Activated naive CD4-positive, alpha-beta T cell treated with anti-CD3 and anti-CD28 coated beads for 36 hours (primary cell): ENCODE data around the gene SMC4. TPM values are rescaled to one million over a fixed set of nuclear protein-coding genes. Genes with fewer than 3 reads are reported as not detected.

Source experiments
- CTCF ChIA-PET: fragments of 350-600 bp; sonication (Branson Sonifier 250); formaldehyde crosslinking; loops from one replicate; lab custom pipeline; 2021; ENCODE audit warnings: antibody characterized with exemption; lab: Charles Lee
- DNase-seq: peaks from one replicate; pipeline ENCODE4 v3.0.0-alpha.2; 2020
- H3K27ac Mint-ChIP-seq: one replicate; pipeline ENCODE4 v1.8.0; 2021; ENCODE audit warnings: mild to moderate bottlenecking, mixed read lengths
- H3K27me3 Mint-ChIP-seq: one replicate; pipeline ENCODE4 v1.8.0; 2021; ENCODE audit warnings: low read depth, mixed read lengths
- H3K36me3 Mint-ChIP-seq: one replicate; pipeline ENCODE4 v1.8.0; 2021; ENCODE audit warnings: low read depth, mixed read lengths
- H3K4me1 Mint-ChIP-seq: one replicate; pipeline ENCODE4 v1.8.0; 2021; ENCODE audit warnings: low read depth, mixed read lengths
- H3K4me3 Mint-ChIP-seq: one replicate; pipeline ENCODE4 v1.8.0; 2021; ENCODE audit warnings: mild to moderate bottlenecking, moderate library complexity, mixed read lengths
- H3K9me3 Mint-ChIP-seq: one replicate; pipeline ENCODE4 v1.8.0; 2021; ENCODE audit warnings: mixed read lengths
- intact Hi-C: fragments of 100-400 bp; cut with micrococcal nuclease; formaldehyde crosslinking; loops from one replicate; pipeline ENCODE4 v1.15.1; 2023
- total RNA-seq, 2 experiments: library from RNA; stranded (reverse); gene quantifications; one replicate each; pipeline ENCODE4 v1.2.3, GENCODE V29; 2021

The SMC4 gene
- total RNA-seq, 2 experiments from 2014 or later, result 187 to 191 TPM

GRCh38 chr3:160471892-160472291, 72.4 kb downstream of the SMC4 start:
- Mint-ChIP-seq H3K27me3 (peaks cover 17% of the 10 kb centered on the region), H3K4me3 (no peak overlapping the region), H3K9me3 (peaks cover 20% of the 10 kb centered on the region), H3K27ac (no peak overlapping the region), H3K36me3 (peaks cover 5% of the 10 kb centered on the region), H3K4me1 (no peaks in the 10 kb centered on the region)
- no peak for DNase-seq
- CTCF ChIA-PET, result interaction anchor here (0.6 kb wide), 1 partner anchor 58 kb away, joined by 8 read pairs; no protein-coding TSS in a partner anchor
- intact Hi-C loops, result no loop called here

GRCh38 chr3:160472344-160472743, 72.9 kb downstream of the SMC4 start:
- Mint-ChIP-seq H3K4me3 (no peak overlapping the region), H3K4me1 (no peaks in the 10 kb centered on the region)
- CTCF ChIA-PET, result interaction anchor here (0.6 kb wide), 1 partner anchor 59 kb away, joined by 8 read pairs; no protein-coding TSS in a partner anchor

GRCh38 chr3:160473221-160473620, 73.8 kb downstream of the SMC4 start:
- H3K36me3 Mint-ChIP-seq, result peaks cover 5% of the 10 kb centered on the region
- H3K27me3 Mint-ChIP-seq, result peaks cover 17% of the 10 kb centered on the region
- no peaks in the 10 kb centered on the region for H3K4me1 Mint-ChIP-seq
- no peak overlapping the region for H3K4me3 Mint-ChIP-seq
- H3K9me3 Mint-ChIP-seq, result peaks cover 20% of the 10 kb centered on the region
- DNase-seq, result no peak
- intact Hi-C loops, result no loop called here
- CTCF ChIA-PET, result no interaction called here
- no peak overlapping the region for H3K27ac Mint-ChIP-seq

More at GRCh38 chr3:160472344-160472743, 72.9 kb downstream of the SMC4 start:
- intact Hi-C loops, result no loop called here
- no peak overlapping the region for H3K27ac Mint-ChIP-seq
- H3K27me3 Mint-ChIP-seq, result peaks cover 17% of the 10 kb centered on the region
- H3K36me3 Mint-ChIP-seq, result peaks cover 5% of the 10 kb centered on the region
- H3K9me3 Mint-ChIP-seq, result peaks cover 20% of the 10 kb centered on the region
- no peak for DNase-seq

DNA sequence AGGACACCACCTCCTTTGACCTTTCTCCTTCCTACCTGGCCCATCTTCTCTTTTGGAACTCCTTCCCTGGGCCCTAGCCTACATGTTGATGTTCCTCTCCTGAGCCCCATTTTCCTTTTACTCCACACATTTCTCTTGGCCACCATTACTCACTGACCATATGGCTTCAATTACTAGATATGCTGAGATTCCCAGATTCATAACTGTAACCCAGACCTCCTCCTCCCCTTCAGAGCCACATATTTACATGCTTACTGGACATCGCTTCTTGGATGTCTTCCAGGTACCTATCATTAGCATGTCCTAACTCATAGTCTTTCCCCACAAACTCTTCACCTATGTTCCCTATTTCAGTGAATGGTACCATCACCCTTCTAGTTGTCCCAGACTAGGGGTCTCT, 74.5 kb downstream of the SMC4 start:
- DNase-seq, result no peak
- Mint-ChIP-seq H3K36me3 (peaks cover 5% of the 10 kb centered on the region), H3K4me1 (no peaks in the 10 kb centered on the region), H3K27ac (no peak overlapping the region), H3K9me3 (peaks cover 20% of the 10 kb centered on the region), H3K4me3 (no peak overlapping the region), H3K27me3 (peaks cover 15% of the 10 kb centered on the region)
- intact Hi-C loops, result no loop called here
- CTCF ChIA-PET, result no interaction called here

DNA sequence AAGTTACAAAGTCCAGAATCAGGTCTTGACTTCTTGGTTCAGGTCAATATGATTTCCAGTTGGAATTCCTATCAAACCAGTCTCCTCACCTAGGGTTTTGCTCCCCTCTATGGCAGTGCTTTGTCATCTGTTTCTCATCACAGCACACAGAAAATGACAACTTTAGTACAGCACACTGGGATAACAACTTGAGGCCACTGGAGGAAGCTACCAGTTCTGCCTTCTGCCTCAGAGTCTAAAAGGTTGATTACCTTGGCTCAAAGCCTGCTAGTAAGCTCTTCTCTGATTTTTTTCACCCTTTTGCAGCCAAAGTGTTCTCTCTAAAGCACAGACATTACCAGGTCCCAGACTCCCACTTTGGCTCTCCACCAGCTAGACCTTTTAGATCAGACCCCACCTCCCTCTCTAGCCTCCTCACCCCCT, 75.0 kb downstream of the SMC4 start:
- H3K4me3 Mint-ChIP-seq, result no peak overlapping the region
- H3K36me3 Mint-ChIP-seq, result peaks cover 5% of the 10 kb centered on the region
- no peak overlapping the region for H3K27ac Mint-ChIP-seq
- intact Hi-C loops, result no loop called here
- CTCF ChIA-PET, result no interaction called here
- H3K9me3 Mint-ChIP-seq, result peaks cover 17% of the 10 kb centered on the region
- H3K27me3 Mint-ChIP-seq, result peaks cover 15% of the 10 kb centered on the region
- no peak for DNase-seq
- no peaks in the 10 kb centered on the region for H3K4me1 Mint-ChIP-seq

DNA sequence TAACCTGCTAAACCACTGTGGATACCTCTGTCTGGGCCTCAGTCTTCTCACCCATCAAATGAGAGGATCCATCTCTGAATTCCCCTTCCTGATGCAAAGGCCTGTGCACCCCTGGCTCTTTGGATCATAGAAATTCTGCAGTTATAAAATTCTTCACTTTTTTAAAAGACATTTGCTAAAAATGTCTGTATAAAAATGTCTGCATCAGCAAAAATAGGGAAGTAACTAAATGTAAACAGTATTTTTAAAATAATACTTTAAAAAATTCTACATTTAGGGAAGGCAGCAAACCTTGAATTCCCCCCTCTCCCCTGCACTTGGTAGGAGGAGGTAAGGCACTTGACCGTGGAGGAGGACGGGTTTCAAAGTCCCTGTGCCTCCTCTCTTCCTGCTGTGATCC, 75.7 kb downstream of the SMC4 start:
- H3K4me1 Mint-ChIP-seq, result no peaks in the 10 kb centered on the region
- peaks cover 12% of the 10 kb centered on the region for H3K27me3 Mint-ChIP-seq
- H3K4me3 Mint-ChIP-seq, result no peak overlapping the region
- DNase-seq, result no peak
- intact Hi-C loops, result no loop called here
- peaks cover 10% of the 10 kb centered on the region for H3K9me3 Mint-ChIP-seq
- CTCF ChIA-PET, result no interaction called here
- H3K36me3 Mint-ChIP-seq, result no peaks in the 10 kb centered on the region
- no peak overlapping the region for H3K27ac Mint-ChIP-seq

- intact Hi-C loops, result no loop called here
- CTCF ChIA-PET, result no interaction called here
- Mint-ChIP-seq H3K36me3 (no peaks in the 10 kb centered on the region), H3K4me1 (no peaks in the 10 kb centered on the region), H3K9me3 (peaks cover 5% of the 10 kb centered on the region), H3K27ac (no peak overlapping the region), H3K27me3 (peaks cover 13% of the 10 kb centered on the region), H3K4me3 (no peak overlapping the region)
- no peak for DNase-seq
These were observed 76.4 kb downstream of the SMC4 start for GRCh38 chr3:160475884-160476283.

DNA sequence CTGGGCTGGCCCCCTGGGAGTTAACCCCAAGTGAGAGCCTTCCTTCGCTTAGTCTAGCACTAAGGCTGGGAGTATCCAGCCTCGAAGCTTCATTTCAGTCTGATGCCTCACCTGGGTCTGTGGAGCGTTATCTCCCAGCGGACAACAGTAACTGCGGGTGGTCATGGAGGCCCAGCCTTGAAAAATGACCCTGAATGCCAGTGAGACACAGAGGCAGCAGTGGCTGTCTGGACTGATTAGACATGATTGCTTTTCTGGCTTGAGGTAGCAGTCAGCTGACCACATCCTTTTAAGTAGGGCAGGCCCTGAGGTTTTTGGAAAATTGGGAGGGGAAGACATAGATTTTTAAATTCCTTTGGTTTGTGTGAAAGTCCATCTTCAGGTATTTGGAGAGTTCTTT, 78.3 kb downstream of the SMC4 start:
- intact Hi-C loops, result no loop called here
- Mint-ChIP-seq H3K27ac (no peak overlapping the region), H3K27me3 (peaks cover 13% of the 10 kb centered on the region), H3K4me1 (no peaks in the 10 kb centered on the region), H3K4me3 (no peak overlapping the region), H3K9me3 (no peaks in the 10 kb centered on the region), H3K36me3 (no peaks in the 10 kb centered on the region)
- CTCF ChIA-PET, result interaction anchor here (1.0 kb wide), 1 partner anchor 11 kb away, joined by 4 read pairs; no protein-coding TSS in a partner anchor
- DNase-seq, result no peak

DNA sequence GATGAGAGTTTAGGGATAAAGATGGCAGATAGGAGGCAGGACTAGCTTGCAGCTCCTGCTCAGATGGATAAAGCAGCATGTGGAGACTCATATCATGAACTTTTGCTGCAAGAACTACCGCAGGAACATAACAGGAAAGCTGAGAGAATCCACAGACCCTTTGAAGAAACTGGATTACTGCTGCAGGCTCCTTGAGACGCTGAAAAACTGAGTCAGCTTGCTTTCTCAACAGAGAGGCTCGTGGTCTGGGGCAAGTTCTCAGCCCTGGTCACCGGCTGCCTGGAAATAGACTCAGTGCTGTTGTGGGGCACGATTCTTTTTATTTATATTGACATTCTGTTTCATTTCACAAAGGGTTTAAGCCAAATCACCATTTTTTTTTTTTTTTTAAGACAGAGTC, 78.9 kb downstream of the SMC4 start:
- no peaks in the 10 kb centered on the region for H3K4me1 Mint-ChIP-seq
- no peaks in the 10 kb centered on the region for H3K36me3 Mint-ChIP-seq
- DNase-seq, result no peak
- H3K9me3 Mint-ChIP-seq, result no peaks in the 10 kb centered on the region
- H3K27me3 Mint-ChIP-seq, result peaks cover 16% of the 10 kb centered on the region
- intact Hi-C loops, result no loop called here
- H3K4me3 Mint-ChIP-seq, result no peak overlapping the region
- no peak overlapping the region for H3K27ac Mint-ChIP-seq
- CTCF ChIA-PET, result interaction anchor here (1.0 kb wide), 1 partner anchor 10 kb away, joined by 4 read pairs; no protein-coding TSS in a partner anchor

DNA sequence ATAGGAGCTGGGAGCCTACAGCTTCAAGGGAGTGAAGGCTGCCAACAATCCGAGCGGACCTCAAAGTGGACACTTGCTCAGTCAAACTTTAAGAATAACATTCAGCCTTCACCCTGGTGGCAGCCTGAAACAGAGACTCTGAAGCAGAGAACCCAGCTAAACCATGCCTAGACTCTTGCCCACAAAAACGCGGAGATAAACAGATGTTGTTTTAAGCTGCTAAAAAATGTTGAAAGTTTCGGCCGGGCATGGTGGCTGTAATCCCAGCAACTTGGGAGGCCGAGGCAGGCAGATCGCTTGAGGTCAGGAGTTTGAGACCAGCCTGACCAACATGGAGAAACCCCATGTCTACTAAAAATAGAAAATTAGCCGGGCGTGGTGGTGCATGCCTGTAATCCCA, 79.9 kb downstream of the SMC4 start:
- Mint-ChIP-seq H3K27me3 (peaks cover 17% of the 10 kb centered on the region), H3K4me3 (no peak overlapping the region)

DNA sequence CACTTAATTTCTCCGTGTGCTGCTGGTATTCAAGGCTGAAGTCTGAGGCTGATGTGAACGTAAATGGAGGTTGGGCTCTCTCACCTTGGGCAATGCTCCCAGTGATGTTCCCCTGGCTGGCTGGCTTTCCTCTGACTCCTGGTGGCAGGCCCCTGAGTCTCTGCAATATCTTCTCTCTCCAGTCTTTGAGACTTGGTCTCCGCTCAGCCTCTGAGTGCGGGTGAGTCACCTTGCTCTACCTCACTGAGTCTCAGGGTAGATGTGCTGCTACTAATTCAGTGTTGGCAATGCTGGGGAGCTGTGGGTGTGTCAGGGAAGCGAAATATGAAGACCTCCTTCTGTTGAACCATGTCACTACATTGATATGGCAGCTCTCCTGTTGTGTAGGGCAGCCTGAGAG, 81.5 kb downstream of the SMC4 start:
- Mint-ChIP-seq H3K36me3 (no peaks in the 10 kb centered on the region), H3K4me3 (no peak overlapping the region), H3K27ac (no peak overlapping the region), H3K4me1 (peaks cover 5% of the 10 kb centered on the region), H3K27me3 (peaks cover 13% of the 10 kb centered on the region), H3K9me3 (no peaks in the 10 kb centered on the region)
- CTCF ChIA-PET, result no interaction called here
- no peak for DNase-seq
- intact Hi-C loops, result loop anchor here (10.0 kb wide), 1 partner anchor 1636 kb away; no protein-coding TSS in a partner anchor

More for the DNA sequence above, 79.9 kb downstream of the SMC4 start:
- H3K27ac Mint-ChIP-seq, result no peak overlapping the region
- intact Hi-C loops, result no loop called here
- no peaks in the 10 kb centered on the region for H3K4me1 Mint-ChIP-seq
- H3K9me3 Mint-ChIP-seq, result no peaks in the 10 kb centered on the region
- CTCF ChIA-PET, result no interaction called here
- H3K36me3 Mint-ChIP-seq, result no peaks in the 10 kb centered on the region
- no peak for DNase-seq

- Mint-ChIP-seq H3K4me1 (peaks cover 5% of the 10 kb centered on the region), H3K27me3 (peaks cover 11% of the 10 kb centered on the region), H3K36me3 (no peaks in the 10 kb centered on the region), H3K4me3 (no peak overlapping the region), H3K27ac (no peak overlapping the region), H3K9me3 (no peaks in the 10 kb centered on the region)
- no peak for DNase-seq
- CTCF ChIA-PET, result interaction anchor here (0.6 to 1.7 kb wide), 3 partner anchors 10 to 654 kb away, joined by 3 to 7 read pairs (median 6); no protein-coding TSS in a partner anchor
- intact Hi-C loops, result loop anchor here (10.0 kb wide), 1 partner anchor 1637 kb away; no protein-coding TSS in a partner anchor
These were observed 82.4 kb downstream of the SMC4 start for GRCh38 chr3:160481856-160482255.

DNA sequence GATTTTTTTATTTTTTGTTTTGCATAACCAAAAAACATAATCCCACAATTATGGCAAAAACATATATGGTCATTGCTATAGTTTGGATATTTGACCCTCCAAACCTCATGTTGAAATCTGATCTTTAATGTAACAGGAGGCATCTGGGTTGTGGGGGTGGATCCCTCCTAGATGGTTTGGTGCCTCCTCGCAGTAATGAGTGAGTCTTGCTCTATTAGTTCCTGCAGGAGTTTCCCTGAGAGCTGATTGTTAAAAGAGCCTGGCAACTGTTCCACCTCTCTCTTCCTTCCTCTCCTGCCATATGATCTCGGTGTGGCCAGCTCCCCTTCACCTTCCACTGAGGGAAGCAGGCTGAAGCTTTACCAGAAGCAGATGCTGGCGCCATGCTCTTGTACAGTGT, 83.3 kb downstream of the SMC4 start:
- intact Hi-C loops, result loop anchor here (10.0 kb wide), 1 partner anchor 1638 kb away; no protein-coding TSS in a partner anchor

More for the DNA sequence above, 83.3 kb downstream of the SMC4 start:
- no peaks in the 10 kb centered on the region for H3K9me3 Mint-ChIP-seq
- H3K27ac Mint-ChIP-seq, result no peak overlapping the region
- CTCF ChIA-PET, result interaction anchor here (0.6 to 1.7 kb wide), 3 partner anchors 9 to 655 kb away, joined by 3 to 7 read pairs (median 6); no protein-coding TSS in a partner anchor
- H3K36me3 Mint-ChIP-seq, result no peaks in the 10 kb centered on the region
- H3K27me3 Mint-ChIP-seq, result peaks cover 11% of the 10 kb centered on the region
- peaks cover 5% of the 10 kb centered on the region for H3K4me1 Mint-ChIP-seq
- no peak overlapping the region for H3K4me3 Mint-ChIP-seq
- DNase-seq, result no peak
